Kasumi-1 (cell line): ENCODE data around the gene PDE9A.
"Not testable (repeated sequence)": the region's sequence is repeated elsewhere in the genome, so short reads cannot be mapped to it uniquely, and the experiment has no call there.

Experiments used
- DNase-seq, 2 experiments: peaks; one replicate each; lab custom pipeline; 2025; lab: John Stamatoyannopoulos, UW

The PDE9A gene

DNA sequence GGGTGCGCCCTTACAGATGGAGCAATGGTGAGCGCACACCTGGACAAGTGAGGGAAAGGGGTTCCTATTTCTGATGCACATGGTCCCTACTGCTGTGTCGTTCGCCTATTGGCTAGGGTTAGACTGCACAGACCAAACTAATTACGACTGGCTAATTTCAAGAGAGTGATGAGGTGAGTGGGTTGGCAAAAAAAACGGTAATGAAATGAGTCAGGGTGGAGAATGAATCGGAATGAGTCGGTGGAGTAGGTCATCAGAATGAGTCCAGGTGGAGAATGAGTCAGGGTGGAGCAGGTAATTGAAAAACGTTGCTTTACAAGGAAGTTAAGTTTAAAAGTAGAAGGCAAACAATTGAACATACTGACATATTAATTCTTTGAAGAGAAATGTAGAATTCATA is 146.1 kb downstream of the PDE9A start:
- DNase-seq = no peak

DNA sequence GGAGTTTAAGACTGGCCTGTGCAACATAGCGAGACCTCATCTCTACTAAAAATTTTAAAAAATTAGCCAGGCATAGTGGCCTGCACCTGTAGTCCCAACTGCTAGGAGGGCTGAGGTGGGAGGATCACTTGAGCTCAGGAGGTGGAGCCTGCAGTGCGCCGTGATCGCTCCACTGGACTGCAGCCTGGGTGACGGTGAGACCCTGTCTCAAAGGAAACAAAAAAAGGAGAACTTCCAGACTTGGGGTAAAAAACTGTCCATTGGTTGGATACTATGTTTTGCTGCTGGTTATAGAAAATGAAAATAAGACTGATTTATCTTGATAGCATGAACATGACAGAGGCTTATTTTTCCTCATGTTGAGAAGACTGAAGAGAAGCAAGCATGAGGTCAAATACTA is 146.5 kb downstream of the PDE9A start:
- no peak for DNase-seq

DNA sequence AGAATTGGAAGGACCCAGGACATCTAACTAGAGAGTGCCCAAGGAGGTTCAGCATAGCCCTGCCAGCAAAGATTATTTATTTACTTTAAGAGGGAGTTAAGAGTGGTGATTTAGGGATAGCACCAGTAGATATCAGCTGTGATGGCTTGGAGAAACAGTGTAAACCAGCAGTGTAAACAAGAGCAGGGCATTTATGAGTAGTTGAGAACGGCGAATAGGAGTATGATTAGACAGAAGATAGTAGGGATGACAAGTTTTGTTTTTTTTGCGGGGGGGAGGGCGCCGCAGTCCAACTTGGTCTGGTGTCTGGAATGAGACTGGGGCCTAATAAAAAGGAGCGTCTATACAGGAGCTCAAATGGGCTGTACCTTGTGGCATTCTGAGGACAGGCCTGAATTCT is 148.2 kb downstream of the PDE9A start:
- DNase-seq = not testable (repeated sequence)

DNA sequence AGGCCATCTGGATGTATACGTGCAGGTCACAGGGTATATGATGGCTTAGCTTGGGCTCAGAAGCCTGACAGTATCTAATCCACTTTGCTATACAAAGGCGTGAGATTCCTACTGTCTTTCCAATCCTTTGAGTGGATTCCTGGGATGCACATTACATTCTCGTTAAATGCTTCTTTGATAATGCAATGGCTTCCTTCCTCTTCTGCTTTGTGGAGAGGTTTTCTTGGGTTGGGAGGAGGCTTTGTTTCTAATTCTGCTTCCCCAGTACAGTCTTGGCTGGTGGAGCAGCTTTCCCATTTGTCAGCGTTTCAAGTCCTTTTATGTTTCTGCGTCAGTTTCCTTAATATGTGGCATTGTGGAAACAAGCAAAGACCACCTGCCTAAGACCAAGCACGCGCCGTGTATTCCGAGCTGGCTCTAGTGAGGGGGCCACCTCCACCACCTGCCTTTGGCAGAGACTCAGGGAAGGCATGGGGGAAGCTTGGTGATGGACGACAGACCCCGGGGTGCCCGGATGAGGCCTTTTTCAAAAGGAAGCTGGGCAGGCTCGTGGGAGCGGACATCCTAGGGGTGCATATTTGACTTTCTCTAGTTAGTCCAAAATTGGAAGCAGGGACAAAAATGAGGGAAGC is 153.2 kb downstream of the PDE9A start:
- DNase-seq = peak; percentile 42 to 45

DNA sequence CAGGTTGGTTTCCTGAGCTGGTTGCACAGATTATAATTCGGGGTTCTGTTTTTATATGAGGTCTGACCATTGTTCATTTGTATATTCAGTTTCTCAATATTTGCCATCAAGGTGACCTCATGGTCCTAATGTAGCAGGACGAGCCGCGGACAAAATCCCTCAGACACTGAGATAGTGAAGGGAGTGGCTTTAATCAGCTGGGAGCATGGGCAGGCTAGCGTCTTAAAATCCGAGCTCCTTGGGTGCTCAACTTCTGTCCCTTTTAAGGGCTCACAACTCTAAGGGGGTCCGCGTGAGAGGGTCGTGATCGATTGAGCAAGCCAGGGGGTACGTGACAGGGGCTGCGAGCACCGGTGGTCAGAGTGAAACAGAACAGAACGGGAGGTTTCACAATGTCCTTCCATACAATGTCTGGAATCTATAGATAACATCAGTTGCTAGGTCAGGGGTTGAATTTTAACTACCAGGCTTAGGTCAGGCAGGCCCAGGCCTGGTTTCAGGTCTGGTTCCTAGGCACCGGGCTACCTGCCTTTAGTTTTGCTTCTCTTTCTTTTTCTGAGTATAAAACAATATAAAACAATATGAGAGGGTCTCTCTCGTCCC is 154.0 kb downstream of the PDE9A start:
- not testable (repeated sequence) for DNase-seq

DNA sequence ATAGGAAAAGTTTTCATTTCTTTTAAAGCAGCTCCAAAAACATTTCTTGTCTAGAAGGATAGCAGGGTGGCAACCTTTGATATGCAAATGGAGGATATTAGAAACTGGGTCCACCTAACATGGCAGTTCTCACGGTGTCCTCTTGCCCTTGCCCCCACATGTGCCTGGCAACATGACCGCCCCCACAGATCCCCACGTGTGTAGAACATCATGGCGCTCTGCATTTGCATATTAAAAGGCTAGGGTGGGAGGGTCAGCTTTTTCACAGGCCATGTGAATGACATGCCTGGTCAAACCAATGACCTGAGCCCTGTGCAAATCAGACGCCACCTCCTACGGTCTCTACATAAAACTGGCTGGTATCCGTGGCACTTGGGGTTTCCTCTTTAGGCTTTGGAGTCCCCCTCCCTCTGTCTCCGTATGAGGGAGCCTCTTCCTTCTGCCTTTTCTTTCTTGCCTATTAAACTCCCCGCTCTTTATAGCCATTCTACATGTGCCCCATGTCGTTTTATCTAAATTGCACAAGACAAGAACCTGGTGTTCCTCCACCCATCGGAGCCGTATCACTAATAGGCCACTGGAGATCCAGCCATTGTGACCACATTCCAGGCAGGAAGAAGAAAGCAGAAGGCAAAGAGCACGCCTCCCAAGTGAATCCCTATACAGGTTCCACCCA is 154.7 kb downstream of the PDE9A start:
- DNase-seq = peak; percentile 16 to 25

DNA sequence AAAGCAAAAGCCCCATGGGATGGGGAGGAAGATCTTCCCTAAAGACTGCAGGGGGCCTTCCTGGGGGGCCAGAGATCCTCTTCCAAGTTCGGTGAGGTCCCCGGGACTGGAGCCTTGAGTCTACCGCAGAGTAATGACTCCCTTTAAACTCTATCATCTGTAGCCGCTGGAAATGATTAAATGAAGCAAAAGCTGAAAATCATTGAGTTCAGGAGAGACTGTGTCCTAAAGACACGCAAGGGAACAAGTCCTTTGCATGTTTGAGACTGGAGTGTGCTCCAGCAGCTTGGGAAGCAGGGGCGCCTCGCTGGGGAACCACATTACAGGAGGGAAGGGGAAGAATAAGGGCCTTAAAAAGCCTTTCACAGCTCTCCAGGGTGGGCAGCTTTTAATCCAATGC is 155.8 kb downstream of the PDE9A start:
- no peak for DNase-seq

DNA sequence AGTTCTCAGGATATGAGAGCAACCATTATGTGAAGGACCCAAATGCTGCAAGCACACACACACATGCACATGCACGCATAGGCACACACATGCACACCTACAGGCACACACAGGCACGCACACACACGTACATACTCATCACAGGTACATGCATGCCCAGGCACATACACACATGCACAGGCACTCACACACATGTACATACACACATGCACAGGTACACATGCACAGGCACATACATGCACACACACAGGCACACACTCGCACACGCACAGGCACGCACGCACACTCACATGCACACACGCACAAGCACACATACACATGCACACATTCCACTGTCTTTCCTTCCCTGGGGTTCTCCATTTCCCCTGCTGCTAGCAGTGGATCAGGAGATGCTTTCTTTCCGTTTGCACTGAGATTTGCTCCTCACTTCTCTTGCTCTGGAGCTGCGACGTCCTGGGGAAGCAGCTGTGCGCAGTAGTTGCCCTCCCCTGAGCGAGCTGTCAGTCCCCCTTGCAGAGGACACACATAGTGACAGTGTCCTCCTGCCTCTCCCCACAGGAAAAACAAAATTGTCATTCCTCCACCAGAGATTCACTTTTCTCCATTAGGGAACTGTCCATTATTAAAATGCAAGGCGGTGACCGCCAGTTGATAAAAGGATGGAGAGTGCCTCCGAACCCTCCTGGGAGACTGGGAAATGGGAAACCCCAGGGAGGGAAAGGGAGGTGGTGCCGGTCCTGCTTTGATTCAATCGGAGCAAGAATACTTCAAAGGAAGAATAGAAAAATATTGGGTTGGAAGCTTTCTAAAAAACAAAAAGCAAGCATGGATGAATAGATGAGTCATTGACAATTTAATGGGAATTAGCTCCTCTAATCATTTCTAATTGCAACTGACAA is 156.4 kb downstream of the PDE9A start:
- no peak for DNase-seq

DNA sequence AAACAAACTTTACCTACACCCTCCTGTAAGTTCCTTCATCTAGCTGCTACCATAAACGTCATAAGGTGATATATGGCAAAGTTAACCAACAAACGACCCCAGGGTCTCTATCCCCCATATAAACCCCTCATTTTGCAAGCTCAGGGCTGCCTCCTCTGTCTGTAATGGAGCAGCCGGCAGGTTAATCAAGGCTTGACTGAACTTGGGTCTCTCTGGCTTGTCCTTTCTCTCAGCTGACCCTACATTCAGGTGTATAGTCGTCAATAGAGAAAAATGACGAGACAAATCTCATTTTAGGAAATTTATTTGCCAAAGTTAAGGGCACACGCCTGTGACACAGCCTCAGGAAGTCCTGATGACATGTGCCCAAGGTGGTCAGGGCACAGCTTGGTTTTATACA is 158.5 kb downstream of the PDE9A start:
- DNase-seq = no peak

DNA sequence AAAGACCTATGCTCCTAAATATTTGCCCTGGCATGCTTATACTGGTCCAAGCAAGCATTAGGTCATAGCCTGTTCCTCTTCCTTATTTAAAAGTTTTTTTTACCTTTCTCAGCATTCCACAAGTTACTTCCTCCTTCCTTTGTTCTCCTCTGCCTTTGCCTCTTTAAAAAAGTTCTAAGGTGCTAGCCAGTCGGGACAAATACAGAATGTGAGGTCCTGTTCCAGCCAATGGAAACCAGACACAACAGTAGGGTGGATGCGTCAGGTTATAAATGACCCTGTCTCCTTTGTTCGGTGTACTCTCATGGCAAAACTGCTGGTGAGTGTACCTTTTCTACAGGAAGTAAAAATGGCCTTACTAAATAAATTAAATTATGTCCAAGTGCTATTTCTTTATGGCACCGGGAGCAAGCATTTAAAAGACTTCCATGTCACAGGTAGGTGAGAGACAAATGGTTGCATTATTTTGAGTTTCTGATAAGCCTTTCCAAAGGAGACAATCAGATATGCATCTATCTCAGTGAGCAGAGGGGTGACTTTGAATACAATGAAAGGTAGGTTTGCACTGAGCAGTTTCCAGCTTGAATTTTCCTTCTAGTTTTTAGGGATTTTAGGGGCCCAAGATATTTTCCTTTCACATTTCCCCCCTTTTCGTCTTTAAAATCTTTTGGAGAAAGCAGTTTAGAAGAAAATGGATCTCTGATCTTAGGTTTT is 159.3 kb downstream of the PDE9A start:
- not testable (repeated sequence) for DNase-seq

DNA sequence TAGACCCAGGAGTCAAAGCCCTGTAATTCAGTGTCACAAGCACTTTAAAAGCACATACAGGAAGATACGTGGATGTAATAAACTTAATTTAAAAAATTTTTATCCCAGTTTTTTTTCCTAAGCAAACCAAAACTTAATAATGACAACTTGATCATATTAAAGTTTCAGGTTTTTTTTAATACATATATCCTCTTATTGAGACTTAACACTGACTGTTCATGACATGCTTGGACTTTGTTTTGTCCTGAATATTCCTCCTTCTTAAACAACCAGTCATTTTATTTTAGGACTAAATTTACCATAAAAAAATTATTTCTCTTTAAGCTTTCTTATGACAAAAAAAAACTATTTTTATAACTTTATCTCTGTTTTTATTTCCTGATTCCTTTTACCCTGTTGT is 161.8 kb downstream of the PDE9A start:
- DNase-seq = no peak

DNA sequence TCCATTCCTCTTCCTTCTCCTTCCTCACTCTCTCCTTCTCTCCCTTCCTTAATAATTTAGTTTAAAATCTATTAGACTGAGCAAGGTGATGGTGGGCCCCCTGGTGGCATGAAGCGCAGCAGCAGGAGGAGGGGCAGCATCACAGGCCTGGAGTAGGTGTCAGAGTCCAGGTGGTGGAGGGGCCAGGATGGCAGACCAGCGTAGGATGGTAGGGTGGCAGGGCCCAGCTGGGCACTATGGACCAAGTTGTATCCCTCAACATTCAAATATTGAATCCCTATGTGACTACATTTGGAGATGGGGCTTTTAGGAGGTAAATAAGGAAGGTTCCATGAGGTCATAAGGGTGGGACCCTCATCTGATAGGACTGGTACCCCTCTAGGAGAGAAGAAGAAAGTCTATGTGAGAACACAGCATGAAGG is 164.9 kb downstream of the PDE9A start:
- DNase-seq = peak; percentile 51 to 65

DNA sequence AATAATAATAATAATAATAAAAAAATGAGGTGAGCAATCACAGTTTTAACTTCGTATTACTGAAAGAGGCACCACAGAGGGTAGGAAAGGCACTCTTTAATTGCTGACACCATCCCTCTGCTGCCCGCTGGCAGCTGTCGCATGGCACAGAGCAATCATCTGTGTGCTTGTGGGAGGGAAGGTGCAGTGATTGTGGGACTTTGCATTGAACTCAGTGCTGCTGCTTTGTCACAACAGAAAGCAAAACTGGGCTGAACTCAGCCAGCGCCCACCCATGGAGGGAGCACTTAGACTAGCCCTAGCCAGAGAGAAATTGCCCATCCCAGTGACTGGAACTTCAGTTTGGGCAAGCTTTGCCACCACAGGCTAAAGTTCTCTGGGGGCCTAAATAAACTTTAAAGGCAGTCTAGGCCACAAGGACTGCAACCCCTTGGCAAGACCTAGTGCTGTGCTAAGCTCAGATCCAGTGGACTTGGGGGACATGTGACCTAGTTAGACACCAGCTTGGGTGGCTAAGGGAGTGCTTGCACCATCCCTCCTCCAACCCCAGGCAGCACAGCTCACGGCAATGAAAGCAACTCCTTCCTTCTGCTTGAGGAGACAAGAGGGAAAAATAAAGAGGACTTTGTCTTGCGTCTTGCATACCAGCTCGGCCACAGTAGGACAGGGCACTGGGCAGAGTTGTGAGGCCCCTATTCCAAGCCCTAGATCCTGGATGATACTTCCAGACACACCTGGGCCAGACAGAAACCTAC is 166.6 kb downstream of the PDE9A start:
- no peak for DNase-seq

DNA sequence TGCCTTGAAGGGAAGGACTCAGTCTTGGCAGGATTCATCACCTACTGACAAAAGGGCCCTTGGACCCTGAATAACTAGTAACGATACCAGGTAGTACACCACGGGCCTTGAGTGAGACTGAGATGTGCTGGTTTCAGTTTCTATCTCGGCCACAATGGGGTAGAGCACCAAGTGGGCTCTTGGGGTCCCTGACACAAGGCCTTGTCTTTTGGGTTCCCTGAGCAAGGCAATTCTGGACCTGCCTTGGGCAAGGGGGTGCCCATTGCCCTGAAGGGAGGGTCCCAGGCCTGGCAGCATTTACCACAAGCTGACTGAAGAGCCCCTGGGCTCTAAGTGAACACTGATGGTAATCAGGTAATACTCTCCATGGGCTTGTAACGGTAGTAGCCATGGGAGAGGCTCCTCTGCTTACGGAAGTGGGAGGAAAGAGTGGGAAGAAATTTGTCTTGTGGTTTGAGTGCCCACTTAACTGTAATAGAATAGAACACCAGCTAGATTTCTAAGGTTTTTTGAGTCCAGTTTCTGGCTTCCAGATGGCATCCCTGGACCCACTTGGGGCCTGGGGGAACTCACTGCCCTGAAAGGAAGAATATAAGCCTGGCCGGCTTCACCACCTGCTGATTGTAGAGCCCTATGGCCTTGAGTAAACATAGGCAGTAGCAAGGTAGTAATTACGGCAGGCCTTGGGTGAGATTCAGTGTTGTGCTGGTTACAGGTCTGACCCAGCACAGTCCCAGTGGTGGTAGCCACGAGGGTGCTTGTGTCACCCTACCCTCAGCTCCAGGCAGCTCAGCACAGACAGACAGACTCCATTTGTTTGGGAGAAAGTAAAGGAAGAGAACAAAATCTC is 167.4 kb downstream of the PDE9A start:
- no peak for DNase-seq
